Brain pericyte (primary cell): ENCODE results near the gene PDZD2.

Experiments
- DNase-seq: peaks from one replicate; pipeline ENCODE4 v3.0.0-alpha.2; 2012; ENCODE audit warnings: low read depth, low spot score

Gene PDZD2

DNA sequence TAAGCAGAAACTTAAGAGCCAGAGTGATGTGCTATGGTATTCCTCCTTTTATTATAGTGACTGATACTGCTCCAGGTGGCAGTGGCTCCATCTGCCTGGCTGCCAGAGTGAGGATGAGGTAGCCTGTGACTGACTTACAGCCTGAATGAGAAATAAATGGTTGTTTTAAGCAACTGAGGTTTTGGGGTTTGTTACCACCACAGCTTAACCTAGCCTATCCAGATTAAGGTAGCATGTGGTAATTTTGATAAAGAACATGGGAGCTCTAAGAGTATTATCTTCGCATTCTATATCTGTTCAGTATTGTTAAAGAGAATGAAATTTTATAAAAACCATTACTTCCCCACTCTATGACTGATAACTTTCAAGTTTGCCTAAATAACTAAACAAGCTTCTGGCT lies 496.2 kb downstream of the PDZD2 start:
- DNase-seq = no peak

DNA sequence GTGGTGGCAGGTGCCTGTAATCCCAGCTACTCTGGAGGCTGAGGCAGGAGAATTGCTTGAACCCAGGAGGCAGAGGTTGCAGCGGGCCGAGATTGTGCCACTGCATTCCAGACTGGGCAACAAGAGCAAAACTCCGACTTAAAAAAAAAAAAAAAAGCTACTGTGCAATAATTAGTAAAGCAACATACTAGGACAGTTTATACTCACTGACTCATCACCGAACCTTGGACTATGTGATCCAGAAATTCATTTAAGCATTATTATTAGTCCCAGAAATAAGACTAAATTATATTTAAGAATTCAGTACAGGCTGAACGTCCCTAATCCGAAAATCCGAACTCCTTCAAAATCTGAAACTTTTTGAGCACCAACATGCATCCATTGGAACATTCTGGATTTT lies 497.4 kb downstream of the PDZD2 start:
- DNase-seq = no peak

DNA sequence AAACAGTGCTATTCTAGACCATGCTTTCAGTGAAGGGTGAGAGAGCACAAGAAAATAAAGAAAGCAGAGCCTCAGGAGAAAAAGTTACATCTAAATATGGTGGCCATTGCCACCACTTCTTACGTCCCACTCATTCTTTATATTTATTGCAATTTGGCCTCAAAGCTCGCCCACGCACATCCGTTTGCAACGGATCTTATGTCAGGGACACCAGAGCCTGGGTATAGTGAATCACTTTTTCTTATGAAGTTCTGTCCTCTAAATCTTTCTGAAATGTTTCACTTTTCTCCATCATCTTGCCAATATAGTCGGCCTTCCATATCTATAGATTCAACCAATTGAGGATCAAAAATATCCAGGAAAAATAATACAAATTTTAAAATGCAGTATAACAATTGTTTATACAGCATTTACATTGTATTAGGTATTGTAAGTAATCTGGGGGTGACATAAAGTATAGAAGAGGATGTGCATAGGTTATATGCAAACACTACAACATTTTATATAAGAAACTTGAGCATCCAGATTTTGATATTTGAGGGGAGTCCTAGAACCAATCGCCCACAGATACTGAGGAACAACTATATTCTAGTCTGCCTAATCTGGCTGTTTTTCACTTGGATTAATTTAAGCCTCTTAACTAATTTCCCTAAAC lies 500.0 kb downstream of the PDZD2 start:
- DNase-seq = no peak

DNA sequence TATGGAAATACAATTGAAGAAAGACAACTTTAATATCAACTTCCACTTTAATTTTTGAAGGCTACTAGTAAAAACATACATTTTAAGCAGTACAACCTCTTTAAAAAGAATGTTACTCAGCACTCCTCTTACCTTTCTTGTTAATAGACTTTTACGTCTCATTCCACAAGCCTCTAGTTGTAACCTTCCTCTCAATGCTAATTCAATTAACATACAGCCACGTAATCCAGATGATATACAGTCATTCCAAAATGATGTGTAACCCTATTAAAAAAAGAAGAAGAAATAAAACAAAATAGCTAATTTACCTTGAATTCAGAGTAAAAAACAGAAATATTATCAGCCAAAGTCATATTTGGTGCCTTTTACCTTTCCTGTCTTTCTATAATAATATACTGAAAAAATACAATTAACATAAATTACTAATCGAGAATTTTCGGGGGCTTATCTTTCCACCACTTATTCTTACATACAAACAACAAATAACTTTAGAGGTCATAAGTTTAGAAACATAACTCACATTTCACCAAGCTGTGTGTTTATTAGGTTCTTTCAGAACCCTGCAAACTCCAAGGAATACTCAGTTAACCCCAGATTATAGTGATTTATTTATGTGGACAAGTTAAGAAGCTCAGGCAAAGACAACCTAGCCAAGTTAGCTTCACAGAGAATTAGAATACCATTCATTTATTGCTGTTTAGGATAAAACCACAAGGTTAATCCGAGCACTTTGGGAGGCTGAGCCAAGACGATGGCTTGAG lies 504.9 kb downstream of the PDZD2 start:
- no peak for DNase-seq

DNA sequence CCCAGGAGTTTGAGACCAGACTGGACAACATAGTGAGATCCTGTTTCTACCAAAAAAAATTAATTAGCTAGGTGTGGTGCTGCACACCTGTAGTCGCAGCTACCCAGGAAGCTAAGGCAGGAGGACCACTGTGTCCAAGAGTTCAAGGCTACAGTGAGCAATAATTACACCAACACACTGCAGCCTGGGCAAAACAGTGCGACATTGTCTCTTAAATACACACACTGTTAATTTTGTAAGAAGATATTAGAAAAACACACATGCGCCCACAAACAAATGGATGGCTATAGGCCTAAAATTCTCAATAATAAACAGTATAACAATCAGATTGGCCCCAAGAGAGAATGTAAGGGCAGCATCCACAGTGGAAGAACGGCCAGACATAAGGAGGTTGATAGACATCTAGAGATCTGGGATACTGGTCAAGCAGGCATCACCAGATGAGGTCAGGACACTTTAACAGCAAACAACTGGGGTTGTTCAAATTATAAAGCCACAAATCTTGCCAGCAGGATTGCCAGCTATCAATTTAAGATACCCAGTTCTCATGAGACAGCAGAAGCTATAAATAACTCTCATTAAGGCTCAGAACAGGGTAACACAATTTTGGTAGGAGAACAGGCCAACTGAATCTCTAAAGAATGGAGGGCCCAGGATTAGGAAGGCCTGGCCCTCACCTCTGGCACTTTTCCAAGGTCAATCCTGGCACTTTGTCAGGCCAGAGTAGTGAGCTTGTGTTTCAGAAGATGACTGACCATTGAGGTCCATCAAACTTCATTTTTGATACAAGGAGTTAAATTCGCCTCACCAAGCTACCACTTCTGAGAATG lies 505.7 kb downstream of the PDZD2 start:
- no peak for DNase-seq

DNA sequence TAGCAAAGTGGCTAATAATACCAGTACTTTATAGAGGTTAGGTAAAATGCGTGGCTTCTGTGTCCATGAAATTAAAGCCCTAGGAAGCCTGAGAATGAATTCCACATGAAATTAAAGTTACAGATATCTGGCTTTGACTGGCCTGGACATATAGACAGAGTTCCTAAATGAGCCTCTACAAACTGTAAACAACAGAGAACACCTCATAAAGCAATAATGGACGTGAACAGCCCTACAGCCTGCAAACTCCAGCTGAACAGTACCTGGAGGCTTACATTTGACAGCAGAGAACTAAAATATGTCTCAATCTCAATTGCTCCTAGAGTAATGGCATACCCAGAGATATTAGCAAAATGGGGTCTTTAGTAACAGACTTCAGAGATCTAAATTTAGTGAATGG lies 506.4 kb downstream of the PDZD2 start:
- no peak for DNase-seq

DNA sequence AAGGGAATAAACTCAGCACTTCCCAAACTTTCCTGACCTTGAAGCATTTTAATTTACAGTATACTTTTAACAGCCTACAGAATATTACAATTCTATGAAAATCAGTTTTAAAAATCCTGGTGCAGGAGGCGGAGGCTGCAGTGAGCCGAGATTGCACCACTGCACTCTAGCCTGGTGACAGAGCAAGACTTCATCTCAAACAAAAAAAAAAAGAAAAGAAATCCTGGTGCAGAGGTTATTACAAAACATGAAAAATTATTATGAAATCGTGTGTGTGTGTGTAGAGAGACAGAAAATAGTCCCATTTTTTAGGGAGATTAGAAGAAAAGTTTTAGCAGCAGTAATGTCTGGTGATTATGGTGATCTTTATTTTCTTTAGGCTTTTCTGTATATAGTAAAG lies 508.3 kb downstream of the PDZD2 start:
- no peak for DNase-seq

DNA sequence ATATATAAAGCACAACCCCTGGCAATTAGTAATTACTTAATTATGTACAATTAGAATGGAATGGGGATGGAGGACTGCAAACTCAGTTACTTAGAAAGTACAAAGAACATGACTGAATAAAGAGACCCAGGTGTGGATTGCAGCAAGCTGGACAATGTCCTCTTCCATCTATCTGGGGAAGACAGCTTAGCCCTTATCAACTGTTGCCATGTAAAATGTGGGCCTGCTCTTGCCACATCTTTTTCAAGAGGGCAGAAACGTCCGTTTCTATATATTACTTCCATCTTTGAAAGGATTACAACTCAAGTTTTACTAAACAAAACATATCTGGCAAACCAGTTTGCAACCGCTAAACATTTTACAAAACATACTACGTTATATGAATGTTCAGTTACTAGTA lies 509.0 kb downstream of the PDZD2 start:
- DNase-seq = no peak

DNA sequence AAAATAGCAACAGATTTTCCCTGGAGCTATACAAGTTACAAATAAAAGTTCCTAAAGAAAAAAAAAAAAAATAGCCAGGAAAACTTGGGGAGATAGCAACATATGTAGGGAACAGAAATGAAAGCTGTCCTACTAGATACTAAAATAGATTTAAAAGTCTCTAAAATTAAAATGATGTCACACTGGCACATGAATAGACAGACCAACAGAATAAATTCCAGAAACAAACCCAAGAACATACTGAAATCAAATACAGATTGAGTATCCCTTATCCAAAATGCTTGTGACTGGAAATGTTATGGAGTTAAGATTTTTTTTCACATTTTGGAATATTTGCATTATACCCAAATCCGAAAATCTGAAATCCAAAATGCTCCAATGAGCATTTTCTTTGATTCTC lies 511.4 kb downstream of the PDZD2 start:
- no peak for DNase-seq

DNA sequence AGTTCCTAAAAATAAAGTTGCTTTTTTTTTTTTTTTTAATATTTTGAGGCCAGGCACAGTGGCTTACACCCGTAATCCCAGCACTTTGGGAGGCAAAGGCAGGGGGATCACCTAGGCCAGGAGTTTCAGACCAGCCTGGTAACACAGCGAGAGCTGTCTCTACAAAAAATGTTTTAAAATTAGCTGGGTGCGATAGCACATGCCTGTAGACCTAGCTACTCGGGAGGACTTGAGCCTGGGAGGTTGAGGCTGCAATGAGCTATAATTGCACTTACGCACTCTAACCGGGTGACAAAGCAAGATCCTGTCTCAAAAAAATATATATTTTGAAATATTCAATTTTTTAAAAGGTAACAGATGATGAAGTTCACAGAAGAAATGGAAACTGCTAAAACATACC lies 512.3 kb downstream of the PDZD2 start:
- DNase-seq = no peak

DNA sequence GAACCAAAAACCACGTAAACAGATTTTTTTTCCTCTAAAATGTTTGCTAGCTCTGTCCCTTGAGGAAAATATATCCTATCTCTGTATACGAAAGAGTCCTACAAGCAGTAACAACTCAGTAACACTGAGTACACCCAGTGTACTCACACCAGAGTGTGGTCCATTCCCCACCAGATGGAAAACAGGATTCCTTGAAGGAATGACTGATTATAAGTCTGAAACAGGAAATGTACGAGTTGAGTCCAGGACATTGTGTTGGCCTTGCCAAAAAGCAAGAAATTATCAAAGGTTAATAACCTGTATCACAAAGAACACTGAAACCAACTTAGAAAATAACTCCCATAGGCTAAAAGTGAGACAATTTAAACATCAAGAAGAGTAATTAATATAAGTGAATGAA lies 514.8 kb downstream of the PDZD2 start:
- DNase-seq = no peak

DNA sequence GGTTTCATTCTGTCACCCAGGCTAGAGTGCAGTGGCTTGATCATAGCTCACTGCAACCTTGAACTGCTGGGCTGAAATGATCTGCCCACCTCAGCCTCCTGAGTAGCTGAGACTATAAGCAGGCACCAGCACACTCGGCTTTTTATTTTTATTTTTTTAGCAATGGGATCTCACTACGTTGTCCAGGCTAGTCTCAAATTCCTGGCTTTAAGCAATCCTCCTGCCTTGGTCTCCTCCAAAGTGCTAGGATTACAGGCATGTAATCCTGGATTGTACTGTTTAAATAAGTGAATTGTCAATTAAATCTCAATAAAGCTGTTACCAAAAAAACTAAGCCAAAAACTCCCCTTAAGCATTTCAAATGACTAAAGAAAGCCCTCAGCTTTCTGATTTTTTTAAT lies 516.3 kb downstream of the PDZD2 start:
- DNase-seq = no peak

DNA sequence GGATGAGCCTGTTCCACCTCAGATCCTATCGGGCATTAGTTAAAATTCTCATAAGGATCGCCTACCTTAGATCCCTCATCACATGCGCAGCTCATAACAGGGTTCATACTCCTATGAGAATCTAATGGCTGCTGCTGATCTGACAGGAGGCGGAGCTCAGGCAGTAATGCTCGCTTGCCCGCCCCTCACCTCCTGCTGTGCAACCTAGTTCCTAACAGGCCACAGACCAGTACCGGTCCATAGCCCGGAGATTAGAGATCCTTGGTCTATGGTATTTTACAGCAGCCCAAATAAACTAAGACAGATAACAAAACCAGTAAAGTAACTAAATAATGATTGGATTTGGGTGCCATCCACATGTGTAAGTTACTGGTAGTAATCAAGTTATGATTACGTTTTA lies 517.7 kb downstream of the PDZD2 start:
- DNase-seq = no peak

DNA sequence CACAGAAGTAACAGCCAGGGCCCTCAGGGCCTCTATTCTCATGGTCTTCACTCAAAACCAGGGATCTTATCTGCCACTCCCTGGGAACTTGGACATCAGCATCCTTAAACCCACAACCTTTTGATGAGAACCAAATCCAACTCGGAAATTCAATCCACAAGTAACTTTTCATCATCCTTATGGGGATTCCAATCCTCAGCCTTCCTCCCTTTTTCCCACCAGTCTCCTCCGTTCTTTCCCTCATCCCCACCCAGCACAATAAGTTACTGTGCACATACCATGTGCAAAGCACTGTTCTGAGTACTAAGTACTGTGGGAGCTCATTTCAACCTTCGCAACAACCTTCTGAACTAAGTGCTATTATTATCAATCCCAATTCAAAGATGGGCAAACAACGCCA lies 518.1 kb downstream of the PDZD2 start:
- no peak for DNase-seq

DNA sequence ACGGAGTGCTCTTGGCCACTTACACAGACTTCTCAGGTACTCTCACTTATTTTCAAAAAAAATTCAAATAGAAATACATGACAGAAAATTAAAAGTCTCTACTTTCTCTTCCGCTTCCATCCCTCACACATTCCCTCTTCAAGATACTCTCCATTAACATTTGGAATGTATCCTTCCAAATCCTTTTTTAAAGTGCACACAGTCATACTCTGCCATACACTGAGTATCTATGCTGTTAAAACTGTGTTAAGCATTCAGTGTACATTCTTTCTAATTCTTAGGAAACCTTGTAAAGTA lies 519.7 kb downstream of the PDZD2 start:
- no peak for DNase-seq

DNA sequence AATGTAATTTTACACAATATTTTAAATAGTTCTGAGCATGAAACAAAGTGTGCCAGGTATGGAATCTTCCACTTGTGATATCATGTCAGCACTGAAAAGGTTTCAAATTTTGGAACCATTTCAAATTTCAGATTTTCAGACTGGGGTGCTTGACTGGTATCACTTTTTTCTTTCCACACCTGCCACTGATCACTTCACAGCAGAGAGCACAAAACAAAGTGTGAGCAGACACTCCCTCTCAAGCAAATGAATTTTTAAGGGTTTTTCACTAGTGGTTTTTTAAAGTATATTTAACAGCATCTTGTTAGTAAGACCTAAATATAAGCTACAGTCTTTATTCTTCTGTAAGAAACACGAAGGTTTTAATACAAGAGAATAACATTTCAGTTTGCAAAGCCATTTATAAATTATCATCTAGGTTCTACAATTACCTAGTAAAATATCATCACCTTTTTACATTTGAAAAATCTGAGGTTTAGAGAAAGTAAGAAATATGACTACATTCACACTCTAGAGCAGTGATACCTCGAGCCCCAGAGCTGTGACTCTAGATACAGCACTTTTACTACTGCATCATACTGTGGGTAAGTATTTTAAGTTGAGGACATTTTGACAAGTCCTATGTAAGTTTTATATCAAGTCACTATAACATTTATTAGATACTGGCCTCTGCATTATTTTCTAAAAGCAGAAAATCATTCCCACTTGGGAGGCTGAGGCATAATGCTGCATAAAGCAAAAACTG lies 520.6 kb downstream of the PDZD2 start:
- DNase-seq = no peak

DNA sequence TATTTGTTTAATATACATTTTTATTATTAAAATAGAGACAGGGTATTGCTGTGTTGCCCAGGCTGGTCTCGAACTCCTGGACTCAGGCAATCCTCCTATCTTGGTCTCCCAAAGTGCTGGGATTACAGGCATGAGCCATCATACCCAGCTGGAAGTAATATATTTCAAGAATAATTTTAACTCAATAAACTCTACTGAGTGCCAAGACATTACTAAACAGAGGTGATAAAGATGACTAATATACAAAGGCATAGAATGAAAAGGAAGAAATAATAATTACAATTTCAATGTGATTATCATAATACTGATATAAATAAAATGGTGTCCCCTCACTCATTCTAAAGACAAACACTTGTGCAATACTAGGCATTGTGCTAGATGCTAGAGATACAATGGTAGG lies 521.3 kb downstream of the PDZD2 start:
- DNase-seq = no peak
